ENCODE measurements around the gene LRCH1. TPM values are rescaled to one million over a fixed set of nuclear protein-coding genes. Genes with fewer than 3 reads are reported as not detected.

Gene LRCH1
- total and polyA plus RNA-seq, 2 experiments from 2014 or later = 6.0 to 14.6 TPM

GRCh38 chr13:46676378-46676725 lies 123.4 kb downstream of the LRCH1 start:
- H3K36me3 ChIP-seq = no peaks in the 10 kb centered on the region
- no peaks in the 10 kb centered on the region for H3K27me3 ChIP-seq
- H3K9me3 ChIP-seq (ENCODE audit: low read depth) = no peaks in the 10 kb centered on the region
- no peak overlapping the region for H3K4me3 ChIP-seq
- no peak for TF ChIP-seq CTCF (IDR thresholded peaks at IDR 0.05; ENCODE audit: low read depth, low read length)
- H3K27ac ChIP-seq = no peak overlapping the region
- H3K4me1 ChIP-seq (ENCODE audit: low read depth) = peaks cover 13% of the 10 kb centered on the region
- no peak for DNase-seq (ENCODE audit: low read depth in 1 of 2, low spot score in 1 of 2)

- peaks cover 7% of the 10 kb centered on the region for H3K4me1 ChIP-seq (ENCODE audit: low read depth)
Measured at GRCh38 chr13:46679369-46680120, 126.6 kb downstream of the LRCH1 start.

GRCh38 chr13:46682015-46682414 lies 129.0 kb downstream of the LRCH1 start:
- H3K27ac ChIP-seq = no peak overlapping the region
- H3K36me3 ChIP-seq = no peaks in the 10 kb centered on the region
- no peak overlapping the region for H3K4me3 ChIP-seq
- H3K4me1 ChIP-seq (ENCODE audit: low read depth) = peaks cover 17% of the 10 kb centered on the region
- no peaks in the 10 kb centered on the region for H3K9me3 ChIP-seq (ENCODE audit: low read depth)
- TF ChIP-seq CTCF (IDR thresholded peaks at IDR 0.05; ENCODE audit: low read depth, low read length) = no peak
- H3K27me3 ChIP-seq = no peaks in the 10 kb centered on the region
- DNase-seq (ENCODE audit: low read depth in 1 of 2, low spot score in 1 of 2) = no peak

More at GRCh38 chr13:46679369-46680120, 126.6 kb downstream of the LRCH1 start:
- Histone ChIP-seq H3K9me3 (ENCODE audit: low read depth) (no peaks in the 10 kb centered on the region), H3K4me3 (no peak overlapping the region), H3K36me3 (no peaks in the 10 kb centered on the region), H3K27me3 (no peaks in the 10 kb centered on the region), H3K27ac (no peak overlapping the region)
- DNase-seq (ENCODE audit: low read depth in 1 of 2, low spot score in 1 of 2) = peak in 1 of 2 donors; percentile 71
- TF ChIP-seq CTCF (IDR thresholded peaks at IDR 0.05; ENCODE audit: low read depth, low read length) = peak; percentile 12

- Histone ChIP-seq H3K4me1 (ENCODE audit: low read depth) (peaks cover 22% of the 10 kb centered on the region), H3K36me3 (no peaks in the 10 kb centered on the region), H3K27ac (no peak overlapping the region), H3K9me3 (ENCODE audit: low read depth) (no peaks in the 10 kb centered on the region), H3K4me3 (no peak overlapping the region), H3K27me3 (no peaks in the 10 kb centered on the region)
- TF ChIP-seq CTCF (IDR thresholded peaks at IDR 0.05; ENCODE audit: low read depth, low read length) = no peak
- DNase-seq (ENCODE audit: low read depth in 1 of 2, low spot score in 1 of 2) = no peak
Measured at GRCh38 chr13:46682707-46683106, 129.7 kb downstream of the LRCH1 start.

- peak overlapping the region; percentile 94 for H3K27ac ChIP-seq
- no peaks in the 10 kb centered on the region for H3K36me3 ChIP-seq
- H3K4me1 ChIP-seq (ENCODE audit: low read depth) = peaks cover 31% of the 10 kb centered on the region
- no peak overlapping the region for H3K4me3 ChIP-seq
- no peaks in the 10 kb centered on the region for H3K9me3 ChIP-seq (ENCODE audit: low read depth)
- no peak for TF ChIP-seq CTCF (IDR thresholded peaks at IDR 0.05; ENCODE audit: low read depth, low read length)
- no peak for DNase-seq (ENCODE audit: low read depth in 1 of 2, low spot score in 1 of 2)
- H3K27me3 ChIP-seq = no peaks in the 10 kb centered on the region
Measured at GRCh38 chr13:46683676-46684260, 130.8 kb downstream of the LRCH1 start.

All from cardiac muscle cell (in vitro differentiated cells and primary cell).